Activated CD4-positive, alpha-beta T cell treated with anti-CD3 and anti-CD28 coated beads, Interleukin-2, amount 50 U/mL, for 4 hours (primary cell): ENCODE results near the gene APBA2.
"Not testable (repeated sequence)": the region's sequence is repeated elsewhere in the genome, so short reads cannot be mapped to it uniquely, and the experiment has no call there.

ENCODE experiments used
- DNase-seq, 2 experiments: peaks; one replicate each; pipeline ENCODE4 v3.0.0-alpha.2; 2020

Gene APBA2

GRCh38 chr15:28879551-28879950 is 6.2 kb upstream of the APBA2 start:
- no peak for DNase-seq

- no peak for DNase-seq
Measured at GRCh38 chr15:28880680-28881079, 5.1 kb upstream of the APBA2 start.

GRCh38 chr15:28881170-28881569 is 4.6 kb upstream of the APBA2 start:
- DNase-seq, result no peak

- DNase-seq, result no peak
Measured at GRCh38 chr15:28881600-28881999, 4.2 kb upstream of the APBA2 start.

GRCh38 chr15:28884151-28884940 is 1.4 kb upstream of the APBA2 start:
- no peak for DNase-seq

- DNase-seq, result no peak
Measured at GRCh38 chr15:28885128-28885629, 595 bp upstream of the APBA2 start.

GRCh38 chr15:28886431-28887338 is 911 bp downstream of the APBA2 start:
- no peak for DNase-seq

- DNase-seq, result no peak
Measured at GRCh38 chr15:28887339-28888174, 1.8 kb downstream of the APBA2 start.

GRCh38 chr15:28888302-28888894 is 2.6 kb downstream of the APBA2 start:
- DNase-seq, result no peak

GRCh38 chr15:28888900-28889299 is 3.1 kb downstream of the APBA2 start:
- no peak for DNase-seq

- no peak for DNase-seq
Measured at GRCh38 chr15:28889346-28889745, 3.6 kb downstream of the APBA2 start.

GRCh38 chr15:28889871-28890270 is 4.1 kb downstream of the APBA2 start:
- not testable (repeated sequence) for DNase-seq

- not testable (repeated sequence) for DNase-seq
Measured at GRCh38 chr15:28890291-28890690, 4.5 kb downstream of the APBA2 start.

- no peak for DNase-seq
Measured at GRCh38 chr15:28890711-28891495, 5.1 kb downstream of the APBA2 start.

- no peak for DNase-seq
Measured at GRCh38 chr15:28891588-28891987, 5.8 kb downstream of the APBA2 start.

GRCh38 chr15:28892789-28893610 is 7.2 kb downstream of the APBA2 start:
- no peak for DNase-seq

- no peak for DNase-seq
Measured at GRCh38 chr15:28894631-28895030, 8.9 kb downstream of the APBA2 start.

- DNase-seq, result no peak
Measured at GRCh38 chr15:28895146-28895545, 9.4 kb downstream of the APBA2 start.

GRCh38 chr15:28895566-28895965 is 9.8 kb downstream of the APBA2 start:
- no peak for DNase-seq

- no peak for DNase-seq
Measured at GRCh38 chr15:28896951-28897350, 11.2 kb downstream of the APBA2 start.
